Chondrocyte (in vitro differentiated cells): ENCODE results near the gene ANXA11. TPM values are rescaled to one million over a fixed set of nuclear protein-coding genes. Genes with fewer than 3 reads are reported as not detected.
"Not testable (repeated sequence)": the region's sequence is repeated elsewhere in the genome, so short reads cannot be mapped to it uniquely, and the experiment has no call there.

Source experiments
- DNase-seq: peaks from one replicate; pipeline ENCODE4 v3.0.0; 2021; ENCODE audit warnings: mixed read lengths, low spot score
- H3K27ac Mint-ChIP-seq: one replicate; pipeline ENCODE4 v1.8.0; 2021; ENCODE audit warnings: mild to moderate bottlenecking, moderate library complexity, mixed read lengths; ENCODE audit not compliant: unreplicated experiment
- H3K27me3 Mint-ChIP-seq: 2 replicates; pipeline ENCODE4 v1.8.0; 2021; ENCODE audit warnings: low read depth, mixed read lengths
- H3K36me3 Mint-ChIP-seq: 2 replicates; pipeline ENCODE4 v1.8.0; 2021; ENCODE audit warnings: low read depth, mixed read lengths
- H3K4me1 Mint-ChIP-seq: 2 replicates; pipeline ENCODE4 v1.8.0; 2021; ENCODE audit warnings: low read depth, mild to moderate bottlenecking, mixed read lengths
- H3K4me3 Mint-ChIP-seq: one replicate; pipeline ENCODE4 v1.8.0; 2021; ENCODE audit warnings: mild to moderate bottlenecking, moderate library complexity, mixed read lengths; ENCODE audit not compliant: unreplicated experiment
- H3K9me3 Mint-ChIP-seq: 2 replicates; pipeline ENCODE4 v1.8.0; 2021; ENCODE audit warnings: low read depth, mixed read lengths
- long read RNA-seq: library from polyadenylated mRNA; stranded (forward); transcript quantifications from one replicate; pipeline ENCODE4 v2.0.0, GENCODE V29; 2021
- total RNA-seq: library from RNA; stranded (reverse); gene quantifications from 3 replicates; pipeline ENCODE4 v1.2.1, GENCODE V29; 2021
- TF ChIP-seq, protein P1 (sequence below): fragments of 200-600 bp; sonication (generic); IDR thresholded peaks from 2 replicates; pipeline ENCODE4 v1.5.0; 2021; ENCODE audit warnings: antibody characterized with exemption, mild to moderate bottlenecking, moderate library complexity

ANXA11 gene
- 98.0 to 139 TPM (median 133 TPM) in 3 replicates for total RNA-seq
- long read RNA-seq, full-length matches to known transcripts: 147 of 216 reads
- long read RNA-seq, partial matches to known transcripts: 38 of 216 reads
- long read RNA-seq, other reads (novel, unspliced or antisense): 31 of 216 reads

DNA sequence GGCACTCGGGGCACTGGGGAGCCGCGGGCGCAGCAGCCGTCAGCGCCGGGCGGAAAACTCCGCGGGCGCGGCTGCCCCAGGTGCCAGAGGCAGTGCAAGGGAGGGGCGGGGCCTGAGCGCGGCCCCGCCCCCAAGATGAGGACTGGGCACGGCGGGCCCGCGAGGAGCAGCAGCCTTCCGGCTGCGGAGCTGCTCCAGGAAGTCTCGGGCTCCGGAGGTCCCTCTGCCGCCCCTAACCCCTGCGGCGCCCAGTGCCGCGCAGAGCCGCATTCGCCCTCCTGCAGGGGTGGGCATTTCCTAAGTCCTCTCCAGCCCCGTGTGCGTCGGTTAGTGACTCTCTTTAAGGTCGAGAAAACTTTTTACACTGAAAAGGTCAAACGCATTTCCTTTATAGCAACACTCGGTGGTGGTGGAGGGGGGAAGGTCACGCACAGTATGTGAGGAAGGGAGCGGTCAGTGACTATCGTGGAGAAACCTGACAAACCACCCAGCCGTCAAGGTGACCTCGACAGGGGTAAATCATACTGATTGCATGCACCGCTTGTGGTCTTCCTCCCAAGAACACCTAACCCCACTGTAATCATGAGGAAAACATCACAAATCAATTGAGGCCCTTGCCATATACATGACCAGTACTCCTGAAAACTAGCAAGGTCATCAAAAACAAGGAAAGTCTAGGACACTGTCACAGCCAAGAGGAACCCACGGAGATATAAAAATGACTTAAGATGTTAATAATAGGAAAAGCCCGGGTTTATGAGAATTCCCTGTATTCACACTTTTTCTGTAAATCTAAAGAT is at the start of gene ANXA11:
ANXA11 (minus strand) TSS at position 61 of the 800 bp plus-strand sequence. CDS start 32,676 bp downstream, outside the sequence.
- peaks cover 59% of the 10 kb centered on the region for H3K4me1 Mint-ChIP-seq
- H3K27me3 Mint-ChIP-seq: no peaks in the 10 kb centered on the region
- TF ChIP-seq, protein P1, sequence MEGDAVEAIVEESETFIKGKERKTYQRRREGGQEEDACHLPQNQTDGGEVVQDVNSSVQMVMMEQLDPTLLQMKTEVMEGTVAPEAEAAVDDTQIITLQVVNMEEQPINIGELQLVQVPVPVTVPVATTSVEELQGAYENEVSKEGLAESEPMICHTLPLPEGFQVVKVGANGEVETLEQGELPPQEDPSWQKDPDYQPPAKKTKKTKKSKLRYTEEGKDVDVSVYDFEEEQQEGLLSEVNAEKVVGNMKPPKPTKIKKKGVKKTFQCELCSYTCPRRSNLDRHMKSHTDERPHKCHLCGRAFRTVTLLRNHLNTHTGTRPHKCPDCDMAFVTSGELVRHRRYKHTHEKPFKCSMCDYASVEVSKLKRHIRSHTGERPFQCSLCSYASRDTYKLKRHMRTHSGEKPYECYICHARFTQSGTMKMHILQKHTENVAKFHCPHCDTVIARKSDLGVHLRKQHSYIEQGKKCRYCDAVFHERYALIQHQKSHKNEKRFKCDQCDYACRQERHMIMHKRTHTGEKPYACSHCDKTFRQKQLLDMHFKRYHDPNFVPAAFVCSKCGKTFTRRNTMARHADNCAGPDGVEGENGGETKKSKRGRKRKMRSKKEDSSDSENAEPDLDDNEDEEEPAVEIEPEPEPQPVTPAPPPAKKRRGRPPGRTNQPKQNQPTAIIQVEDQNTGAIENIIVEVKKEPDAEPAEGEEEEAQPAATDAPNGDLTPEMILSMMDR: peak; percentile 21

DNA sequence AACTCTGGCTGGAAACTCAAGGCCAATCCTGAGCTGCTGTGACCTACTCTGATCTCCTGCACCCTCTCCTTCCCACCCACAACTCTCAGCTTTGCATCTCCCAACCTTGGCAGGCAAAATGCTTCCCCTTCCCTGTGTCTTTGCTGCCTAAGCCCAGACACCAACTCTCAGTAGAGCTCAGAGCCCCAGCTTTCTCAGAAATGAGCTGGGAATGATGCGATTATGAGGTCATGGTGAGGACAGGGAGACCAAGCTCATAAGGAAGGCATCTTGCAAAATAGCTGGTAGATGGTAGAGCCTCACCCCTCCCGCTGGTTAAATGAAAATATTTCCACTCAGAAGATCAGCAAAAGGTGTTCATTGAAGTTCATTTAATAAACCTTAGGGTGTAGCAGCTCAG is 49.4 kb upstream of the ANXA11 start:
- not testable (repeated sequence) for DNase-seq, H3K4me3 Mint-ChIP-seq, H3K27ac Mint-ChIP-seq, H3K9me3 Mint-ChIP-seq, H3K36me3 Mint-ChIP-seq, H3K4me1 Mint-ChIP-seq
- peaks cover 14% of the 10 kb centered on the region for H3K27me3 Mint-ChIP-seq

More for the DNA sequence above, at the start of gene ANXA11:
- Mint-ChIP-seq H3K36me3 (peaks cover 2% of the 10 kb centered on the region), H3K9me3 (no peaks in the 10 kb centered on the region), H3K27ac (peak within 1 kb of the TSS; percentile 94), H3K4me3 (peak within 1 kb of the TSS; percentile 87)
- no peak for DNase-seq

DNA sequence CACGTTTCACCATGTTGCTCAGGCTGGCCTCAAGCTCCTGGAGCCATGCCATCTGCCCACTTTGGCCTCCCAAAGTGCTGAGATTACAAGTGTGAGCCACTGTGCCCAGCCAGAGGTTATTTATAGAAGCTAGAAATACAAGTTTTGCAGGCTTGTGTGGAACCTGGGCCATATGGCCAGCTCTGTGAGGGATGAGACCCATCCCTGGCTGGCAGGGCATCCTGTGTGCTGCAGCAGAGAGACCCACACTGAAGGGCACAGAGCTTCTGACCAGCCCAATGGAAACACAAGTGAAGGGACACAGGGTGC is 48.6 kb upstream of the ANXA11 start:
- H3K4me1 Mint-ChIP-seq, DNase-seq, H3K9me3 Mint-ChIP-seq, H3K36me3 Mint-ChIP-seq, H3K4me3 Mint-ChIP-seq, H3K27ac Mint-ChIP-seq: not testable (repeated sequence)
- peaks cover 14% of the 10 kb centered on the region for H3K27me3 Mint-ChIP-seq

DNA sequence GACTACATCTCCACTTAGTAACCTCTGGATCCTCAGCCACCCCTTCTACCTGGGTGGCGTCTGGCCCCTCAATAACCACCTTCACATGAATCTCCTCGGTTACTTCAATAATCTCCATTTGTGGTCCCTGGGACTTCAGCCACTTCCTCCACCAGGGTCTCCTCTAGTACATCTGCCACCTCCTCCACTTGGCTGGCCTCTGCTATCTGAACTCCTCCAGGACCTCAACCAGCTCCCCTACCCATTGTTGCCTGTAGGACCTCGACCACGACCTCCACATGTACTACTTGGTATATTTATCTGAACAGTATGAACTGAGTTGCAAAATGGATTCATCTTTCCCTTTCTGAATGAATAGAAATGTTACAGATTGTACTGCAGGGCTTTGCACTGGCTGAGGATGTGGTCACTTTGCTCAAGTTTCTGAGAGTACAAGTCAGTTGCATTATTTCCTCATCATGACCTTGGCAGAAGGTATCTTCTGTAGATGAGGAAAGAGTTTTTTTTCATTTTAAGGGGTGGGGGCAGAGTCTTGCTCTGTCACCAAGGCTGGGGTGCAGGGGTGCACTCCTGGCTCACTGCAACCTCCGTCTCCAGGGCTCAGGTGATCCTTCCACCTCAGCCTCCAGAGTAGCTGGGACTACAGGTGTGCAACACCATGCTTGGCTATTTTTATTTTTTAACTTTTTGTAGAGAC is 48.1 kb upstream of the ANXA11 start:
- no peaks in the 10 kb centered on the region for H3K4me1 Mint-ChIP-seq
- H3K9me3 Mint-ChIP-seq: no peaks in the 10 kb centered on the region
- peaks cover 1% of the 10 kb centered on the region for H3K36me3 Mint-ChIP-seq

DNA sequence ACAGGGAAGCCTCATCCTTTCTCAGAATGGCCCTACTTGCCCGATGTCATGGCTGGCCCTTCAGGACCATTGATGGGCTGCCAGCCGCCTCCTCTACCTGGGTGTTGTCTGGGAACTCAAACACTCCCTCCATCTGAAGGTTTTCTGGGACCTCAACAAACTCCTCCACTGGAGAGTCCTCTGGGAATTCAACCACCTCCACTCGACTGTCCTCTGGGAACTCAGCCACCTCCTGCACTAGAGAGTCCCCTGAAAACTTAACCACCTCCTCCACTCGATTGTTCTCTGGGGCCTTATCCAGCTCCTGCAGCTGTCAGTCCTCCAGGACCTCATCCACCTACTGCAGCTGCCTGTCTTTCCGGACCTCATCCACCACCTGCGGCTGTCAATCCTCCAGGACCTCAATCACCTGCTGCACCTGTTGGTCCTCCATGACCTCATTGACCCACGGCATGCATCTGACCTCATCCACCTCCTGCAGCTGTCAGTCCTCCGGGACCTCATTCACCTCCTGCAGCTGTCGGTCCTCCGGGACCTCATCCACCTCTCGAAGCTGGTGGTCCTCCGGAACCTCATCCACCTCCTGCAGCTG is 47.1 kb upstream of the ANXA11 start:
- peaks cover 15% of the 10 kb centered on the region for H3K27me3 Mint-ChIP-seq
- no peak overlapping the region for H3K4me3 Mint-ChIP-seq
- H3K27ac Mint-ChIP-seq: no peak overlapping the region
- DNase-seq: no peak
- H3K9me3 Mint-ChIP-seq: no peaks in the 10 kb centered on the region
- TF ChIP-seq, protein P1: no peak
- no peaks in the 10 kb centered on the region for H3K4me1 Mint-ChIP-seq
- H3K36me3 Mint-ChIP-seq: peaks cover 1% of the 10 kb centered on the region

More for the DNA sequence above, 48.1 kb upstream of the ANXA11 start:
- H3K27me3 Mint-ChIP-seq: peaks cover 14% of the 10 kb centered on the region
- H3K27ac Mint-ChIP-seq: no peak overlapping the region
- no peak overlapping the region for H3K4me3 Mint-ChIP-seq
- TF ChIP-seq, protein P1: no peak
- no peak for DNase-seq

DNA sequence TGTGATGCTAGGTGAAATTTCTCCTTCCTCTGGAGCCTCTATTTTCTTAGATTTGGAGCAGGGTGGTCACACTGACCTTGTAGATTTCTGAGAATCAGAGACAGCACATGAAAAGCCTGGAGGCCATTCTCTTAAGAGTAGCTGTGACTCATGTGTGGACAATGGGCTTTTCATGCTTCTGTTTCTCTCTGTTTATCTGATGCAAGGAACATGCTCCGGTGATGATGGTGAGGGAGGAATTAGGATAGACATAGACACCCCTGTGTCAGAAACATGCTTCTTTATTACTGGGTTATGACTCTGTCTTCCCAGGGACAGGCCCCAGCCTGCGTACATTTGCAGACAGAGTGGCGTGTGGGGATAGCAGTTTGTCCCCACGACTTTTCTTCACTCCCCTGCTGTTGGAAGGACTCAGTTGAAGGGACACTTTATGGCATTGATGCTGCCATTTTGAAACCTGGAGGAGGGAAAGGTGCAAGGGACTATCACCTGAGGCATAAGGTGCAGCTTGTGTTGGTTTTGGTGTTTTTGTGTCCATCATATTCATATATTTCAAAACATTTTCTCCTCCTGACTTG is 46.5 kb upstream of the ANXA11 start:
- not testable (repeated sequence) for DNase-seq, H3K4me3 Mint-ChIP-seq

More for the DNA sequence above, 46.5 kb upstream of the ANXA11 start:
- H3K4me1 Mint-ChIP-seq, H3K9me3 Mint-ChIP-seq, H3K36me3 Mint-ChIP-seq, H3K27ac Mint-ChIP-seq: not testable (repeated sequence)
- peaks cover 15% of the 10 kb centered on the region for H3K27me3 Mint-ChIP-seq
